Hepatocyte (in vitro differentiated cells): ENCODE results near the gene EPB41L1.

ENCODE experiments used
- CTCF ChIP-seq: fragments of 200-600 bp; sonication (generic); IDR thresholded peaks from 2 replicates; pipeline ENCODE4 v1.5.1; 2016; ENCODE audit warnings: antibody characterized with exemption, mild to moderate bottlenecking; ENCODE audit not compliant: poor library complexity
- EZH2 ChIP-seq: fragments of 200-600 bp; sonication (generic); IDR thresholded peaks from 2 replicates; pipeline ENCODE4 v1.6.1; 2016; ENCODE audit warnings: antibody characterized with exemption, mild to moderate bottlenecking, borderline replicate concordance
- EZH2phosphoT487 ChIP-seq: fragments of 200-600 bp; sonication (generic); IDR thresholded peaks from one replicate; pipeline ENCODE4 v1.6.1; 2018; ENCODE audit warnings: antibody characterized with exemption, mild to moderate bottlenecking, low read depth, moderate library complexity; ENCODE audit not compliant: unreplicated experiment, severe bottlenecking

DNA sequence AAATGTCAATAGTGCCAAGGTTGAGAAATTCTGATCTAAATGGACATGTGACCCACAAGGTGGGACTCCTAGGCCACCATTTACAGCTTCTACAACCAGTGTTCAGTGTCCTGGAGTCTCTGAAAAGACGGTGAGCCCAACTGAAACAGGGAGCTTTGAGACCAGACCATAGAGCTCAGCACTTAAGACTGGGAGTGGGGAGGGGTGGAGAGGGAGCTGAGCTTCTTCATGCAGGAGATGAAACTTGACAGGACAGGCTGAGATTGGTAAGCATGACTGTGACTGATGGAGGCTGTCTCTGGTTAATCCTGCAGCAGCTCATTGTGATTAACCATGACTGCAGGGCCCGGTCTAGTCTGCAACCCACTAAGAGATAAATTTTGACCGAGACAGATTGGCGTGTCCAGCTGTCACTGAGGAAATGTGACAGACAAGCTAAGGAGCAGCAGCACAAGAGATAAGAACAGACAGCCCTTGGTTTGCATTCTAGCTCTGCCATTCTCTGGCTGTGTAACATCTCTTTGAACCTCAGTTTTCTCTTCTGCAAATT, 80.3 kb downstream of the EPB41L1 start:
- TF ChIP-seq CTCF (no peak), EZH2phosphoT487 (no peak), EZH2 (no peak)
